ENCODE data around the gene MEX3D.
"Not testable (repeated sequence)": the region's sequence is repeated elsewhere in the genome, so short reads cannot be mapped to it uniquely, and the experiment has no call there.

Gene MEX3D

DNA sequence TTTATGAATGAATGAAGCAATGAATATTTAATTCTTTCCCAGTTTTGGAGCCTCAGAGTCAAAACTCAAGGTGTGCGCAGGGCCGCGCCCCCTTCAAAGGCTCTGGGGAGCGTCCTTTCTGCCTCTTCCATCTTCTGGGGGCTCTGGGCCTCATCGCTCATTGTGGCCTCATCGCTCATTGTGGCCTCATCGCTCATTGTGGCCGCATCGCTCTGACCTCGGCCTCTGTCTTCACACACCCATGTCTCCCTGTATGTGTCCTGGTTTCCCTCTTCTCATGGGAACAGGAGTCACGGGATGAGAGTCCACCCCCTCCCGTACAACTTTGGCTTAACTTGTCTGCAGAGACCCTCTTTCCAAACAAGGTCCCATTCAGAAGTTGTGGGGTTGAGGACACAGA, 3.2 kb upstream of the MEX3D start:
- no peak for DNase-seq (ENCODE audit: low spot score)

DNA sequence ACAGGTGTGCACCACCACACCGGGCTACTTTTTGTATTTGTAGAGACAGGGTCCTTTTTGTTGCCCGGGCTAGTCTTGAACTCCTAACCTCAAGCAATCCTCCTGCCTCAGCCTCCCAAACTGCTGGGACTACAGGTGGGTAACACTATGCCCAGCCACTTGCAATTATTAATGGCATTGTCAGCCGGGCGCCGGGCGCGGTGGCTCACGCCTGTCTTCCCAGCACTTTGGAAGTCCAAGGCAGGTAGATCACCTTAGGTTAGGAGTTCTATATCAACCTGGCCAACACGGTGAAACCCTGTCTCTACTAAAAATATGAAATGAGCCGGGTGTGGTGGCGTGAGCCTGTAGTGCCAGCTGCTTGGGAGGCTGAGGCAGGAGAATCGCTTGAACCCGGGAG, 2.7 kb upstream of the MEX3D start:
- no peak for DNase-seq (ENCODE audit: low spot score)

DNA sequence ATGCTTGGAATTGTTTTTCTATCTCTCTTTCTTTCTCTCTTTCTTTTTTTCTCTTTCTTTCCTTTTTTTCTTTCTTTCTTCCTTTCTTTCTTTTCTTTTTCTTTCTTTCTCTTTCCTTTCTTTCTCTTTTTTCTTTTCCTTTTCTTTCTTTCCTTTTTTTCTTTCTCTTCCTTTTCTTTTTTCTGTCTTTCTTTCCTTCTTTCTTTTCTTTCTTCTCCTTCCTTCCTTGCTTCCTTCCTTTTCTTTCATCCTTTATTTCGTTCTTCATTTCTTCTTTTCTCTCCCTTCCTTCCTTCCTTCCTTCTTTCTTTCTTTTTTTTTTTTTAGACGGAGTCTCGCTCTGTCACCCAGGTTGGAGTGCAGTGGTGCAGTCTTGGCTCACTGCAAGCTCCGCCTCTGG, 1.9 kb upstream of the MEX3D start:
- DNase-seq (ENCODE audit: low spot score), result no peak

DNA sequence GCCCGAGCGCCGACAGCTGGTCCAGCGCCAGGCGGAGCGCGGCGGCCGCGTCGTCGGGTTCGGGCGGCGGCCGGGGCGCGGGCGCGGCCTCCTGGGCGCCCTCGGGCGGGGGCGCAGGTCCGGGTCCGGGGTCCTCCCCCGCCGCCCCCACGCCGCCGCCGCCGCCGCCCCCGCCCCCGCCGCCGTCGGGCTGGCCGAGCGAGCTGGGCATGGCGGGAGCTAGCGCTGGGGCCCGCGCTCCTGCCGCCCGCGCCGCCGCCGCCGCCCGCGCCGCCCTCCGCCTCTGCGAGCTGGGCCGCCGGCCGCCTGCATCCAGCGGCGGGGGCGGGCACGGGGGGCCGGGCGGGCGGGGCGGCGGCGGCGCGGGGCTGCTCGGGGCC, 287 bp downstream of the MEX3D start:
- no peak for DNase-seq (ENCODE audit: low spot score)

DNA sequence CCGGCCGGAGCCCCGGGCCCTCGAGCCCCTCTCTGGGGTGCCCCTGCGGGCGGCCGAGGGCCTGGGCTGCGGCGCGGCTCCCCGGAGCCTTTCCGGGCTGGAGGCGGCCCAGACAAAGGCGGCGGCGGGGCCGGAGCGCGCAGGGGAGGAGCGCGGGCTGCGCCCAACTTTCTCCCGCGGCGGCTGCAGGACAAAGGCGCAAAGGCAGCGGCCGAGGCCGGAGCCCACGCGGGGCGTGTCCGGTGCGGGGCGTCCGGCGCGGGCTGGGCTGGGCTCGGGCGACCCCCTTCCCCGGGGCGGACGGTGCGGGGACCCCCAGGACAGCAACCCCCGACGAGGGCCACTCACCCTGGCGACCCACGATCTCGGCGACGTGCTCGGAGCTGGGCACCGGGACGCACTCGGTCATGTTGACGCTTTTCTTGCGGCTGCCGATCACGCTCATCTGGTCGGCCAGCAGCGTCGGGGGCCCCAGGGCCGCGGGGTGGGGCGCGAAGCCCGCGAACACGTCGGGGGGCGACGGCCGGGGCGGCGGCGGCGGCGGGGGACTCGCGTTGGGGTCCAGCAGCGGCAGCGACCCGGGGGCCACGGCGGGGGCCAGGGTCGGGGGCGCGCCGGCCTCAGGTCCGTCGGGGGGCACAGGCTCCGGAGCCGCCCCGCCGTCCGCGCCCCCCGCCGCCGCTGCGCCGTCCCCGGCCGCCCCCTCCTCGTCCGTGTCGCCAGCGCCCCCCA, 843 bp downstream of the MEX3D start:
- DNase-seq (ENCODE audit: low spot score), result peak; percentile 68

DNA sequence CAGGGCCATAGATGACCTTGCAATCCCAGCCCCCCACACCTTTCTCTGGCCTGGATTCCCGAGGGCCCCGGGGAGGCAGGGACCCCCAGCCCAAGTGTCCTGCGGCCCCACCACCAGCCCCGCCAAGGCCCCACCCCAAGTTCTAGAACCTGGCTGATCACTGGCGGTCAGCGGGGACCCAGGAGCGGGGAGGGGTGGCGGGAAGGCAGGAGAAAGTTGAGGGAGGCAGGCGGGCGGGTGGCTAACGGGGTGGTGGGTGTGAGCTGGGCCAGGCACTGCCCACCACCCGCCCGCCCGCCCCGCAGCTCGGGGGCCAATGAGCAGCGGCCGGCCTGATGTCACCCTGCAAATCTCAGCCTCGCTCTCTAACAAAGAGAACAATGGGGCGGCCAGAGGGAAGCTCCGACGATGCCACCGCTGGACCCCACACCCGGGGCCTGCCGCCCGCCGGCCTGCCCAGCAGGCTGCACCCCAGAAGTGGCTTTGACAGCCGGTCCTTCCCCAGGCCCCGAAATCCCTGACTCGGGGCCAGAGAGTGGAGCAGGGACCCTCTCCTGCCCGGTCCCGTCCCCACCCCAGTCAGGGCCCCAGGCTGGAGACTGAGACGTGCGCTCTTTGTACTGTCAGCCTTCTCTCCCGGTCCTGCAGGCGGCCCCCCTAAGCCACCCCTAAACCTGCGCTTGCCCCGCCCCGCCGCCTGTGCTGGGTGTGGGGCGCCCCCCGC, 1.6 kb downstream of the MEX3D start:
- DNase-seq (ENCODE audit: low spot score), result peak; percentile 92

DNA sequence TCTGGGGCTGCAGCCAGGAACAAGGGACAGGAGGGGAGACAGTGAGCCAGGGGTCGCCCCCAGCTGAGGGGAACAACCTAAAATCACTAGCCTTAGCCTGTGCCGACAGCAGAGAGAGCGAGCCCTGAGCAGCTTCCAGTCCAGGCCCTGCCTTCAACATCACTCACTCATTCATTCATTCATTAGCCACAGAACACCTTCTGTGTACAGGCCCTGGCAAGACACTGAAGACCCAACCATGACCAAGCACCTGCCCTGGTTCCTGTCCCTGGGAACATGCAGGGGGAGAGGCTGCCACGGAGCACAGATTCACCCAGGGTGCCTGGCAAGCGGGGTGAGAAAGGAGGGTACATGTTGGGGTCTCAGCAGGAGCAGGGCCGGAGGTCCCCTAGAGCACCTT, 4.9 kb downstream of the MEX3D start:
- DNase-seq (ENCODE audit: low spot score), result peak; percentile 22

DNA sequence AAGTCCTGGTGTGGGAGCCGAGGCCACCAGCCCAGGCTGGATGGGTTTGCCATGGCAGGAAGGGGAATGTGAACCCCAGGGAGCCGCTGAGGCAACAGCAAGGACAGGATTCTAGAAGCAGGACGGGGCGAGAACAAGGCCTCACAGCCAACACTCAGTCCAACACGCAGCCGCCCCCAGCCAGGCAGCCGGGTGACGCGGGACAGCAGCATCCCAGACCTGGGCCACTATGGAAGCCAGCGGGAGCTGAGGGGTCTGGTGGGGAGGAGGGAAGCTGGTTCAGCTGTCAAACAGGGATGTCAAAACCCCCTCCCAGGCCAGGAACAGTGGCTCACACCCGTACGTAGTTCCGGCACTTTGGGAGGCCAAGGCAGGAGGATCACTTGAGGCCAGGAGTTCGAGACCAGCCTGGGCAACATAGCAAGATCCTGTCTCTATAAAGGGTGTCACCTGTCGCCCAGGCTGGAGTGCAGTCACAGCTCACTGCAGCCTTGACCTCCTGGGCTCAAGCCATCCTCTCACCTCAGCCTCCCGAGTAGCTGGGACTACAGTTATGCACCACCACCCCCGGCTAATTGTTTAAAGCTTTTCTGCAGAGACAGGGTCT, 6.8 kb downstream of the MEX3D start:
- peak; percentile 23 for DNase-seq (ENCODE audit: low spot score)

DNA sequence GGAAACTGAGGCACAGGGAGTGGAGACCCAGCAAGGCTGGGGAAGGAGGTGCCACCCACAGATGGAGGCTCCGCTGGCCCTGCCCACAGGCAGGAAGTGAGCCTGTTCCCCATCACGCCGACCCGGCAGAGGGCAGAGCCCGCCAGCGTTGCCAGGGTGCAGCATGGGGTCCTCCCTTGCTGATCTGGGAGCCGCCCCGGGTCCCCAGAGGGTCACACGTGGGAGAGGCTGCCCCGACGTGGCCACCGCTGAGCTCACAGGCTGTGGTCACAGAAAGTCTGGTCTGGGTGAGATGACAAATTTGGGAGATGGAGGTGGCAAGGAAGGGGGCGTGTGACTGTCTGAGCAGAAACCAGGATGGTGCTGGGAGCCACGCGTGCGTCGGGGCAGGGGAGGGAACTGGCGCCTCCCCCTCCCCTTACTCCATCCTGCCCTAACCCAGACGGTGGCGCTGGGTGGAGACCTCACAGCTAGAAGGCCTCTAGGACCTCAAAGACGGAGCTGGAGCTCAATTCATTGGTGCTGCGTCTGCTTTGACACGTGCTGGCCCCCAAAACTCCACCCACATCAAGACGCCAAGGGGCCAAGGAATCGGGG, 7.7 kb downstream of the MEX3D start:
- peak; percentile 34 for DNase-seq (ENCODE audit: low spot score)

DNA sequence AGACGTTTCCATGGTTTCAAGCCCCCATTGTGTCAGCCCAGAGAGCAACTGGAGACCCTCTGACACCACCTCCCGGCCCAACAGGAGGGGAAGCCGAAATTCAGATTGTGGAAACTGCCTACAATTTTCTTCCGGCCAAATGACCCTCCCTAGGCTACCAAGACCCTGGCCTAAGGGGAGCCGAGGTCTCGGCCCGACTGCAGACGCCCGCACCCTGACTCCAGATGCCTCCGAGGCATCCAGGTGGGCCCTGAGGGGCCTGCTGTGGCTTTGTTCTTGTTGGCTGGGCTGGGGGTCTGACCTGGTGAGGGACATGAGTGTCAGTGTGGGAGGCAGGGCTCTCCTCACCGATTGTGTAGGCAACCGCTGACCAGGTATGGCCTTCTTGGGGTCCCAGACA, 9.6 kb downstream of the MEX3D start:
- DNase-seq (ENCODE audit: low spot score), result peak; percentile 31

DNA sequence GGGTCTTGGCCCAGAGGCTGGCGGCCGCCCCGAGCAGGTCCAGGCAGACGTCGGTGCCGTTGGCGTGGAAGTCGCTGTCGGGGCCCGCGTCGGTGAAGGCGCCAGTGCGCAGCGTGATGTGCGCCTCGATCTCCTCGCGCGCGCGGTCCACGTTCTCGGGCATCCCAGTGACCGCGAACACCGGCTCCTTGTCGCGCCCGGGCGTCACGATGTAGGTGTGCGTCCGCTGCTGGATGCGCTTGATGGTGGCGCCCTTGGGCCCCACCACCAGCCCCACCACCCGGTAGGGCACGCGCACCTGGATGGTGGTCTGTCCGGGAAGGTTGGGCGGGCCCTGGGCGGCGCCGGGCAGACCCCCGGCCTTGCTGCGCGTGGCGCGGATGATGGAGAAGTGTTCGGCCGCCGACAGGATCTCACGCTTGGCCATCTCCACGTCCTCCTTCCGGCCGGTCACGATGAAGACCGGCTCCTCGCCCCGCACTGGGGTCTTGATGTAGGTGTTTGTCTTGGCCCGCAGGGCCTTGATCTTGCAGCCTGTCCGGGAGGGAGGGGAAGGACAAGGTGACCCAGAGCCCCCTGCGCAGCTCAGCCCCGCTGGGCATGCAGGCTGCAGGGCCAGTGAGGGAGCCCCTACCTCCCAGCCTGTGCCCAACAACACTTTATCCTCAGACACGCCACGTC, 11.6 kb downstream of the MEX3D start:
- DNase-seq (ENCODE audit: low spot score), result peak; percentile 33

DNA sequence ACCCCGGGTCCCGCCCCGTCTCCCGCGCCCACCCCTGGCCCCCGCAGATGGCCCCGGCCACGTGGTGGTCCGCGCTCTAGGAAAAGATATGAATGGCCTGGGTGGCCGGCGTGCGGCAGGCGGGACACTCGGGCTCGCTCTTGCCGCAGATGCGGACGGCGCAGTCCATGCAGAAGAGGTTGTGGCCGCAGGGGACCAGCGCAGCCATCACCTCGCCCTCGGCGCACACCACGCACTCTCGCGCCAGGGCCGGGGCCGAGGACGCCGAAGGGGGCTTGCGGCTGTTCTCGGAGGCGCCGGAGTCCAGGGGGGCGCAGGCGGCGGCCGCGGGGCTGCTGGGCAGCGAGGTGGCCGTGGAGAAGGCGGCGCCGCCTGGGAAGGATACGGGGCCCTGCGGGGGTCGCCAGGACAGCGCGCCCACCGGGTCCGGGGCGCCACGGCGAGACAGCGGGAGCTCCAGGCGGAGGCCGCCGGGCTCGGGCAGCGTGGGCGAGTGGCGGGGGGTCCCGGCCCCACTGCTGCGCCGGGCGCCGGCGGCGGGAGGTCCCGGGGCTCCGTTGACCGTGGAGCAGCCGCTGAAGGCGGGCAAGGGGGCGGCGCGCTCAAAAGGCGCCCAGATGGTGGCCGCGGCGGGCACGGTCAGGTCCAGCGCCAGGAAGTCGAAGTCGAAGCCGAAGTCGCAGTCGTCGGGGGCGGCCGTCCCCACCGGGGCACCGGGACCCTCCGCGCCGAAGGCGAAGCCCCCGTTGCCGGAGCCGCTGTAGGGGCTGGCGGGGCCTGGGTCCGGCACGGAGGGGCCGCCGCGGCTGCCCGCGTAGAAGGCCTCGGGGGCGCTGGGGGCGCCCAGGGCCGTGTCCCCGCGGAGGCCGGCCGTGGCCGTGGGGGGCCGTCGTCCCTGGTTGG, 12.4 kb downstream of the MEX3D start:
- DNase-seq (ENCODE audit: low spot score), result peak; percentile 41

DNA sequence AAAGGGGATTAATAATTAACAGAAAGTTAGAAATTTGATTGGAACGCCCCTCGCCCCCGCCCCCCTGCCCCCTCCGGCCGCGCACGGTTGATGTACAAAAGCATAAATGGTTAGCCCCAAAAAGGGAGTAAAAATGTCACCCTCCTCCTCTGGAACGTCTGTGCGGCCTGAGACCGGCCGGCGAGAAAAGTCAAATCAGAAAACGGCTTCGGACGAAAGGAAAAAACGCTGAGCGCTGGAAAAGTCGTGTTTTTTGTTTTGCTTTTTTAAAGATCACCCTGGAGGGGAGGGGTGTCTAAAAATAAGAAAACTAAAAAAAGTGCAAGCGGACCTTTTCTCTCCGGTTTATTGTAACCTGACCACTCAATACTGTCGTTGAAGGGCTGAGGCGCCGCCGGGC, 13.2 kb downstream of the MEX3D start:
- DNase-seq (ENCODE audit: low spot score), result no peak

DNA sequence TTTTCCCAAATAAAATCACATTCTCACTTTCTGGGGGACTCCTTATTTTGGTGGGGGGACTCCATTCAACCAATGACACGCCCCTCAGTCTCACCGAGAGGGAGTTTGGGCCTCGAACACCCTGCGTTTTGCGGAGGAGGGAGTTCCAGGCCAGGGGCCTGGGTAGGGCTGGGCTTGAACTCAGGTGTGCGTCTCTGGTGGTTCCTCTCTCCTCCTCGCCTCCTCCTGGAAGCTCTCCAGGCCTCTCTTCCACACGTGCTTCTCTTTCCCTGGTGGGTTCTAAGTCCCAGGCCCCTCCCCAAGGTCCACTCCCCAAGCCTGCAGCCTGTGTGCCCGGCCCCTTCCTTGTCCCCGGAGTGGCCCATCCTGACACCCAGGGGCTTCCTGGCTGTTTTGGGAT, 14.7 kb downstream of the MEX3D start:
- peak; percentile 32 for DNase-seq (ENCODE audit: low spot score)

DNA sequence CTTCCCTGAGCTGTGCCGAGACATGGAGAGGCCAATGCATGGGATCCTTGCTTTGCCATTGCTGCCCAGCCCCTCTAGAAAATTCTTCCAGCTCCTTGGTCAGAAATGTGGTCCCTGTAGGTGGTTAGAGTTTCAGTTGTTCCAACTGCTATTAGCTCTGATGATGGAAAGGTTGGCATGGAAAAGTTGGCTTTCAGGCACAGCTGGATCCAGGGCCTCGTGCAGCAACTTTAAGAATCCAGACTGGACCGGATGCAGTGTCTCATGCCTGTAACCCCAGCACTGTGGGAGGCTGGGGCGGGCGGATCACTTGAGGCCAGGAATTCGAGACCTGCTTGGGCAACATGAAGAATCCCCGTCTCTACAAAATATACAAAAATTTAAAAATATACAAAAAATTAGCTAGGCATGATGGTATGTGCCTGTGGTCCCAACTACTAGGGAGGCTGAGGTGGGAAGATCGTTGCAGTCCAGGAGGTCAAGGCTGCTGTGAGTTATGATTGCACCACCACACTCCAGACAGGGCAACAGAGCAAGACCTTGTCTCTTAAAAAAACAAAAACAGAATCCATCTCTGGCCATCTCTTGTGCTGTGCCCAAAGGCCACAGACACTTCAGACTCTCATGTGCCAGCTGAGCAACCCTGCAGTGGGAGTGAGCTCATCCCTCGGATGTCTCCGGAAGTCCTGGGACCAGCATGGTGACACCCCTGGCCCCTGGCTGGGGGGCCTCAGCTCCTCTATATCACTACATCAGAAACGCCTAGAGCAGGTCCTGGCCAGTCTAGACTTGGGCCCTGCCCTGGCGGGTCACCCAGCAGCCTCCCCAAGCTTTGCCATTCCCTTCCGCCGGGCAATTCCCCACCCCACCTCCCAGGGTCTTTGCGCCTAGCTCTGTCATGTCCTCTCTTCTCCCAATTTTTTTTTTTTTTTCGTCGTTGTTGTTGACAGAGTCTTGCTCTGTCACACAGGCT, 16.8 kb downstream of the MEX3D start:
- DNase-seq (ENCODE audit: low spot score), result peak; percentile 23

DNA sequence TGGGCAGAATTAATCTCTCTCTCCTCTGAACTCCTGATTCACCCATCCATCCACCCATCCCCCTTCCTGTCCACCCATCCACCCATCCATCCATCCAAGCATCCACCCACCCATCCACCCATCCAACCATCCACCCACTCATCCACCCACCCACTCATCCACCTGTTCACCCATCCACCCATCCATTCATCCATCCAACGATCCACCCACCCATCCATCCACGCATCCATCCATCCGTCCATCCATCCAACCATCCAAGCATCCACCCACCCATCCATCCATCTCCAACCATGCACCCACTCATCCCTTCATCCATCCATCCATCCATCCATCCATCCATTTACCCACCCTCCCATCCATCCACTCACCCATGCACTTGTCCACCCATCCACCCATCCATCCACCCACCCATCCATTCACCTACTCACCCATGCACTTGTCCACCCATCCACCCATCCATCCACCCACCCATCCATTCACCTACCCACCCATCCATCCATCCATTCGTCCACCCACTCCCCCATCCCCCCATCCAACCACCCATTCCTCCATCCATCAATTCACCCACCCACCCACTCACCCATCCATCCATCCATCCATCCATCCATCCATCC, 18.7 kb downstream of the MEX3D start:
- DNase-seq (ENCODE audit: low spot score), result no peak

DNA sequence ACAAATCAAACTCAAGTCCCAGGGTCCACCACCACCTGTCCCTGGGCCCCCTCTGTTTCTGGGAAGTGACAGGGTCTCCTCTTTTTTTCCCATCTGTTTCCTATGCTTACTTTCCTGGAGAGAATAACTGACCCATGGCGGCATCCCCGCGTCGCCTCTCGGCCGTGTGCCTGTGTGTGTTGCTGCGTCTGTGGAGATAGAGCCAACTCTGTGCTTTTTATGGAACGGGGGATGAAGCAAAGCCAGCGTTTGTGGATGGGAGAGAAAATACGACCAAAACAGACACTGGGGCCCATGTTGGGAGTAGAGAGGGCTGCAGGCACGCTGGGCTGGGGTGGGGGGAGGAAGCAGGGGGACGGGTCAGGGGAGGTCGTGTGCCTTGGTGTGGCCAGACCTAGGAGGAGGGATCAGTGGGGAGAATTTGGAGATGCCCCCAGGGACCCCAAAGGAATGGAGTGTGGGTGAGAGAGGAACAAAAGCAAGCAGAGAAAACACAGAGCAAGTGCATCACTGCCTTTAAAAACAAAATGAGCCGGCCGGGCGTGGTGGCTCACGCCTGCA, 27.7 kb downstream of the MEX3D start:
- DNase-seq (ENCODE audit: low spot score), result no peak

DNA sequence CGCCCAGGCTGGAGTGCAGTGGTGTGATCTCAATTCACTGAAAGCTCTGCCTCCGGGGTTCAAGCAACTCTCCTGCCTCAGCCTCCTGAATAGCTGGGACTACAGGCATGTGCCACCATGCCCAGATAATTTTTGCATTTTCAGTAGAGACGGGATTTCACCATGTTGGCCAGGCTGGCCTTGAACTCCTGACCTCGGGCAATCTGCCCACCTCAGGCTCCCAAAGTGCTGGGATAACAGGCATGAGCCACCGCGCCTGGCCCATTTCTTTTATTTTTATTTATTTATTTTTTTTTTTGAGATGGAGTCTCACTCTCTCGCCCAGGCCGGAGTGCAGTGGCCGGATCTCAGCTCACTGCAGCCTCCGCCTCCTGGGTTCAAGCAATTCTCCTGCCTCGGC, 28.4 kb downstream of the MEX3D start:
- not testable (repeated sequence) for DNase-seq (ENCODE audit: low spot score)

DNA sequence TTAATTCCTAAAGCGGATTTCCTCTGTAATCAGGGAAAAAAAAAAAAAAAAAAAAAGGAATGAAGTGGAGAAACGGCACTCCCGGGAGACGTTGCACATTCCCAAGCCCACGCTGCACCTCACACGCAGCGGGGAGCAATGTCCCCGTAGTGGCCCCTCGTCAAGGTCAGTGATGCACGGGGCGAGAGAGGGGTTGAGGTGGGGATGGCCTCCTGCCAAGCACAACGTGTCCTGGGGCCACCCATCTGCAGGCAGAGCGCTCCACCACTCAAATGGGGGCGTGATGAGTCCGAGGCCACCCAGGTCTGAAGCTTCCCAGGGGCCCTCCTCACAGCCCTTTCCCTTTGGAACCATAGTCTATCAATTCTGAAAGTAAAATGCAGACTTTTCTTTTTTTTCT, 29.1 kb downstream of the MEX3D start:
- DNase-seq (ENCODE audit: low spot score), result no peak
